Hepatic stellate cell (primary cell): Measurements from ENCODE around the gene LMF1.

Source experiments
- DNase-seq: peaks from one replicate; pipeline ENCODE4 v3.0.0; 2011; ENCODE audit warnings: low spot score

Gene LMF1

GRCh38 chr16:1002399-1003166 is 31.8 kb upstream of the LMF1 start:
- DNase-seq, result peak; percentile 87

GRCh38 chr16:1001096-1001495 is 30.3 kb upstream of the LMF1 start:
- DNase-seq, result no peak

- no peak for DNase-seq
These were observed 29.8 kb upstream of the LMF1 start for GRCh38 chr16:1000608-1001007.

GRCh38 chr16:999677-1000076 is 28.9 kb upstream of the LMF1 start:
- no peak for DNase-seq

GRCh38 chr16:998615-999014 is 27.8 kb upstream of the LMF1 start:
- DNase-seq, result no peak

GRCh38 chr16:998211-998610 is 27.4 kb upstream of the LMF1 start:
- DNase-seq, result no peak

- peak; percentile 85 for DNase-seq
These were observed 26.8 kb upstream of the LMF1 start for GRCh38 chr16:997440-998051.

GRCh38 chr16:996681-997080 is 25.9 kb upstream of the LMF1 start:
- no peak for DNase-seq

GRCh38 chr16:995783-996182 is 25.0 kb upstream of the LMF1 start:
- no peak for DNase-seq

GRCh38 chr16:995087-995486 is 24.3 kb upstream of the LMF1 start:
- no peak for DNase-seq

- no peak for DNase-seq
These were observed 22.9 kb upstream of the LMF1 start for GRCh38 chr16:993731-994130.

- no peak for DNase-seq
These were observed 21.0 kb upstream of the LMF1 start for GRCh38 chr16:991773-992172.

- DNase-seq, result no peak
These were observed 20.6 kb upstream of the LMF1 start for GRCh38 chr16:991345-991744.

- no peak for DNase-seq
These were observed 19.9 kb upstream of the LMF1 start for GRCh38 chr16:990516-991291.

- DNase-seq, result no peak
These were observed 18.6 kb upstream of the LMF1 start for GRCh38 chr16:989354-989814.

- no peak for DNase-seq
These were observed 17.9 kb upstream of the LMF1 start for GRCh38 chr16:988471-989353.

GRCh38 chr16:987906-988305 is 17.1 kb upstream of the LMF1 start:
- no peak for DNase-seq

- no peak for DNase-seq
These were observed 16.3 kb upstream of the LMF1 start for GRCh38 chr16:986925-987582.

- no peak for DNase-seq
These were observed 15.6 kb upstream of the LMF1 start for GRCh38 chr16:986411-986810.

- DNase-seq, result no peak
These were observed 15.0 kb upstream of the LMF1 start for GRCh38 chr16:985646-986400.
